ENCODE data around the gene TRIM27. TPM values are rescaled to one million over a fixed set of nuclear protein-coding genes. Genes with fewer than 3 reads are reported as not detected.
"Not testable (repeated sequence)": the region's sequence is repeated elsewhere in the genome, so short reads cannot be mapped to it uniquely, and the experiment has no call there.

TRIM27 gene, protein sequence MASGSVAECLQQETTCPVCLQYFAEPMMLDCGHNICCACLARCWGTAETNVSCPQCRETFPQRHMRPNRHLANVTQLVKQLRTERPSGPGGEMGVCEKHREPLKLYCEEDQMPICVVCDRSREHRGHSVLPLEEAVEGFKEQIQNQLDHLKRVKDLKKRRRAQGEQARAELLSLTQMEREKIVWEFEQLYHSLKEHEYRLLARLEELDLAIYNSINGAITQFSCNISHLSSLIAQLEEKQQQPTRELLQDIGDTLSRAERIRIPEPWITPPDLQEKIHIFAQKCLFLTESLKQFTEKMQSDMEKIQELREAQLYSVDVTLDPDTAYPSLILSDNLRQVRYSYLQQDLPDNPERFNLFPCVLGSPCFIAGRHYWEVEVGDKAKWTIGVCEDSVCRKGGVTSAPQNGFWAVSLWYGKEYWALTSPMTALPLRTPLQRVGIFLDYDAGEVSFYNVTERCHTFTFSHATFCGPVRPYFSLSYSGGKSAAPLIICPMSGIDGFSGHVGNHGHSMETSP
- total RNA-seq (60.8 and 62.7 TPM in 2 replicates), polyA plus RNA-seq (50.3 and 57.0 TPM in 2 replicates)

DNA sequence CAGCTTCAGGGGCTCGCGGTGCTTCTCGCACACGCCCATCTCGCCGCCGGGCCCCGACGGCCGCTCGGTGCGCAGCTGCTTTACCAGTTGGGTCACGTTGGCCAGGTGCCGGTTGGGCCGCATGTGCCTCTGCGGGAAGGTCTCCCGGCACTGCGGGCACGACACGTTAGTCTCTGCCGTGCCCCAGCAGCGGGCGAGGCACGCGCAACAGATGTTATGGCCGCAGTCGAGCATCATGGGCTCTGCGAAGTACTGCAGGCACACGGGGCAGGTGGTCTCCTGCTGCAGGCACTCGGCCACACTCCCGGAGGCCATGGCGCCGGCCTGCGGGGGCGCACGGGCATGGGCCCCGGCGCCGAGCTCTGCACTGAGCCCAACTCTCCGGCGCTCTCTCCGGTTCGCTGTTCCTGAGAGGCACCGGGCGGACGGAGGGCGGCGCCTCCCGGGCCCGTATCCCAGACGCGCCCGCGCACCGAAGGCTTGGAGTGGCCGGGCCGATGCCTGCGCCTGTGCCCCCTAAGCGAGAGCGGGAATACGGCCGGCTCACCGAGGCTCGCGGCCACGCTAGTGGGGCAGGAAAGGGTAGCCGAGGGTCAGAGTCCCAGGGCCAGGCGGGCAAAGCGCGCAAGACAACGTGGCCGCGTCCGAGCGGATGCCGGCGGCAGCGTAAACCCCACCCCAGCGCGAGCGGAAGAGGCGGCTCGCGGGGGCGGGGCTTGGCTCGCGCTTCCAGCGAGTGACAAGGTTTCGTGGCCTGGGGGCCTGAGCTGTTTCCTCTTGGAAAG lies at the start of gene TRIM27:
Gene TRIM27, minus strand, starts transcription at position 668 of the 785 bp plus-strand sequence. Its CDS starts 353 bp downstream, at position 315.
- H3K79me2 ChIP-seq = peaks cover 51% of the 10 kb centered on the region
- peak within 1 kb of the TSS; percentile 88 for H3K4me2 ChIP-seq
- H2AFZ ChIP-seq = peak within 1 kb of the TSS; percentile 98
- no peaks in the 10 kb centered on the region for H3K9me3 ChIP-seq (ENCODE audit: low read depth)
- H3K36me3 ChIP-seq (replicated peaks; ENCODE audit: insufficient read depth, low read depth) = peaks cover 5% of the 10 kb centered on the region
- H4K20me1 ChIP-seq (ENCODE audit: insufficient read depth, poor library complexity, severe bottlenecking) = peaks cover 19% of the 10 kb centered on the region
- peaks cover 8% of the 10 kb centered on the region for H3K4me1 ChIP-seq (ENCODE audit: insufficient read depth)
- H3K9me2 ChIP-seq (replicated peaks; ENCODE audit: insufficient read depth) = no peaks in the 10 kb centered on the region
- DNase-seq (ENCODE audit: low spot score) = peak; percentile 96
- peak within 1 kb of the TSS; percentile 89 for H3K4me3 ChIP-seq
- peak within 1 kb of the TSS; percentile 98 for H3K27ac ChIP-seq
- TF ChIP-seq CTCF (IDR thresholded peaks at IDR 0.05; ENCODE audit: poor library complexity) (no peak), EZH2phosphoT487 (IDR thresholded peaks at IDR 0.05; ENCODE audit: low read depth, severe bottlenecking, unreplicated experiment) (no peak), EZH2 (IDR thresholded peaks at IDR 0.05; ENCODE audit: borderline replicate concordance) (no peak)
- no peaks in the 10 kb centered on the region for H3K27me3 ChIP-seq
- 1% methylated on average over 88 of the region's 89 CpGs for WGBS (ENCODE audit: low lambda C conversion rate, missing lambda C conversion rate)

GRCh38 chr6:28970056-28970455 lies 46.3 kb upstream of the TRIM27 start:
- DNase-seq (ENCODE audit: low spot score); H3K79me2 ChIP-seq; H3K9me3 ChIP-seq (ENCODE audit: low read depth); H3K27me3 ChIP-seq; H3K27ac ChIP-seq; H3K4me1 ChIP-seq (ENCODE audit: insufficient read depth); H3K4me2 ChIP-seq; H3K4me3 ChIP-seq; H4K20me1 ChIP-seq (ENCODE audit: insufficient read depth, poor library complexity, severe bottlenecking); H3K36me3 ChIP-seq (replicated peaks; ENCODE audit: insufficient read depth, low read depth); H2AFZ ChIP-seq; H3K9me2 ChIP-seq (replicated peaks; ENCODE audit: insufficient read depth): not testable (repeated sequence)
- WGBS (ENCODE audit: low lambda C conversion rate, missing lambda C conversion rate) = 95% methylated on average over 21 of the region's 21 CpGs

DNA sequence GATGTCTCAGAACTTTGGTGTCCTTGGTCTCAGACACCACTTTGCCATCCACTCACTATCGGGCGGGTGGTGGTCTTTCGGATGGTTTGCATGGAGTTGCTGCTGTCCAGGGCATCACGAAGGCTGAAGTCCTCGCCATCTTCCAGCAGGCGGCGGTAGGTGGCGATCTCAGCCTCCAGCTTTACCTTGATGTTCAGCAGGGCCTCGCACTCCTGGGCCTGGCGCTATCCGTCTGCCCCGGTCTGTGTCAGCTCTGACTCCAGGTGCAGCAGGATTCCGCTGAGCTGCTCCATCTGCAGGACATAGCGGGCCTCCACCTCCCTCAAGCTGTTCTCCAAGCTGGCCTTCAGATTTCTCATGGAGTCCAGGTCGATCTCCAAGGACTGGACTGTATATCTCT lies 45.3 kb upstream of the TRIM27 start:
- Histone ChIP-seq H3K4me1 (ENCODE audit: insufficient read depth) (no peaks in the 10 kb centered on the region), H3K9me3 (ENCODE audit: low read depth) (no peaks in the 10 kb centered on the region), H3K79me2 (no peaks in the 10 kb centered on the region), H3K9me2 (replicated peaks; ENCODE audit: insufficient read depth) (no peaks in the 10 kb centered on the region), H2AFZ (no peak overlapping the region), H3K27me3 (no peaks in the 10 kb centered on the region), H3K27ac (no peak overlapping the region), H3K4me2 (no peak overlapping the region), H3K4me3 (no peak overlapping the region), H3K36me3 (replicated peaks; ENCODE audit: insufficient read depth, low read depth) (no peaks in the 10 kb centered on the region), H4K20me1 (ENCODE audit: insufficient read depth, poor library complexity, severe bottlenecking) (no peaks in the 10 kb centered on the region)
- 86% methylated on average over 15 of the region's 15 CpGs for WGBS (ENCODE audit: low lambda C conversion rate, missing lambda C conversion rate)
- DNase-seq (ENCODE audit: low spot score) = no peak
- TF ChIP-seq CTCF (IDR thresholded peaks at IDR 0.05; ENCODE audit: poor library complexity) = no peak
- no peak for TF ChIP-seq EZH2phosphoT487 (IDR thresholded peaks at IDR 0.05; ENCODE audit: low read depth, severe bottlenecking, unreplicated experiment)
- TF ChIP-seq EZH2 (IDR thresholded peaks at IDR 0.05; ENCODE audit: borderline replicate concordance) = no peak

- Histone ChIP-seq H3K9me2 (replicated peaks; ENCODE audit: insufficient read depth) (no peaks in the 10 kb centered on the region), H3K4me2 (no peak overlapping the region), H3K4me3 (no peak overlapping the region), H3K27me3 (no peaks in the 10 kb centered on the region), H3K9me3 (ENCODE audit: low read depth) (no peaks in the 10 kb centered on the region), H3K4me1 (ENCODE audit: insufficient read depth) (no peaks in the 10 kb centered on the region), H3K36me3 (replicated peaks; ENCODE audit: insufficient read depth, low read depth) (no peaks in the 10 kb centered on the region), H4K20me1 (ENCODE audit: insufficient read depth, poor library complexity, severe bottlenecking) (no peaks in the 10 kb centered on the region), H3K27ac (no peak overlapping the region), H2AFZ (no peak overlapping the region), H3K79me2 (no peaks in the 10 kb centered on the region)
- TF ChIP-seq EZH2phosphoT487 (IDR thresholded peaks at IDR 0.05; ENCODE audit: low read depth, severe bottlenecking, unreplicated experiment) (no peak), EZH2 (IDR thresholded peaks at IDR 0.05; ENCODE audit: borderline replicate concordance) (no peak), CTCF (IDR thresholded peaks at IDR 0.05; ENCODE audit: poor library complexity) (no peak)
- DNase-seq (ENCODE audit: low spot score) = no peak
- WGBS (ENCODE audit: low lambda C conversion rate, missing lambda C conversion rate) = 88% methylated on average over 4 of the region's 4 CpGs
These were observed 44.7 kb upstream of the TRIM27 start for GRCh38 chr6:28968476-28968875.

Measured in hepatocyte (in vitro differentiated cells).